ENCODE measurements around the gene MARCHF11. TPM values are rescaled to one million over a fixed set of nuclear protein-coding genes. Genes with fewer than 3 reads are reported as not detected.

MARCHF11 gene
- polyA plus RNA-seq, 1 donor, result not detected

- DNase-seq, result no peak
These were observed 129.8 kb downstream of the MARCHF11 start for GRCh38 chr5:16049761-16050160.

GRCh38 chr5:16048132-16048531, 131.5 kb downstream of the MARCHF11 start:
- DNase-seq, result no peak

DNA sequence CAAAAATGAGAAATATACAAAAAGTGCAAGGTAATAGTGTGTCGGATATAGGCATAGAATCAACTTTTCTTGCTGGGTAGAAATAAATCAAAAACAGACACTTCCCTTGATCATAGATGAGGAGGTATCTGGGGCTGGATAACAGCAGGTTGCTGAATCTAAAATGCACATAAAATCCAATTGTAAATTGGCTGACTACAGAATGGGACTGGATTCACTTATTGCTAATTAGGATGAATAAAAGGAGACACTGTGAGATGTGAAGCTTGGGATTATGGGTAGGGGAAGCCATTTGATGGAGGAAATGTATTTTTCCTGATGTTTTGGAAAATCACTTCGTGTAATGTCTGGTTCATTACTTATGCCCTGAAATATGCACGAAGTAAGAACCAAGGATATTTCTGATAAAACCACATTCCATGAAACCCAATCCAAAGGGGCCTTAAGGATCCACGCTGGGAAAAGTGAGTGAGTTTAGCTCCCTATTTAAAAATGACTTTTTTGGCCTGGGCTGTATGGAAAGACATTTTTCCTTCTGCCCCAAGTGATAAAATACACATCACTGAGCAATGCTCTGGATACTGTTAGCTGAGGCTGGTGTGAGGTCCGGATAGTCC, 136.1 kb downstream of the MARCHF11 start:
- no peak for DNase-seq

- no peak for DNase-seq
These were observed 142.3 kb downstream of the MARCHF11 start for GRCh38 chr5:16037121-16037845.

DNA sequence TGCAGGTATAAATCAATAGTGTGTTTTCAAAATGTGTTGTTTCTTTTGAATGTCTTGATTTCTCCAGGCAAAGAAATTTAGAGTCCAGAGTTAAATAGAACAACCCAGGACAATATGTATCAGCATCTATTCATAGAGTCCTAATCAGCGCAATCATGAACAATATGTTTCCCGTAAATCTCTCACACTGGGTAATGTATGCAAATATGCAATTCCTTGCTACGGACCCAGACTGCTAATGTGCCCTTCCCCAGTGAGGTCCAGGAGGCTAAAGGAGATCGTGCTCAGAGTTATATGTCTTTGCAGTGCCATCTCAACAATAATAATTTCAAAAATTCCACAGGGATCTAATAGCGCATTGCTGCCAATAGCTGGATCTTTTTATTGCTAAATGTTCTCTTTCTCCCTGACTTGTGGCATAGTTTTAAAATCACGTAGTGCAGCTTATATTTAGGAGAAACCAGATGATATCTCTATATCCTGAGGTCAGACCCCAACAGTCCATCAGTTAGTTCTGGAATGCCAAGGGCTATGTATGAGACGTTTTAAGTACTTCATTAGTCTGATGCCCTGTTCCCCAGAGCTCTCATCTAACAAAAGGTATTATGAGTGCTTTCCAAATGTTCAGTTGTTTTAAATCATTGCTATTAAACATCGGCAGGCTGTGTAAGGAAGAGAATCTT, 145.1 kb downstream of the MARCHF11 start:
- DNase-seq, result no peak

GRCh38 chr5:16033187-16033925, 146.2 kb downstream of the MARCHF11 start:
- DNase-seq, result no peak

- DNase-seq, result no peak
These were observed 150.9 kb downstream of the MARCHF11 start for GRCh38 chr5:16028708-16029107.

DNA sequence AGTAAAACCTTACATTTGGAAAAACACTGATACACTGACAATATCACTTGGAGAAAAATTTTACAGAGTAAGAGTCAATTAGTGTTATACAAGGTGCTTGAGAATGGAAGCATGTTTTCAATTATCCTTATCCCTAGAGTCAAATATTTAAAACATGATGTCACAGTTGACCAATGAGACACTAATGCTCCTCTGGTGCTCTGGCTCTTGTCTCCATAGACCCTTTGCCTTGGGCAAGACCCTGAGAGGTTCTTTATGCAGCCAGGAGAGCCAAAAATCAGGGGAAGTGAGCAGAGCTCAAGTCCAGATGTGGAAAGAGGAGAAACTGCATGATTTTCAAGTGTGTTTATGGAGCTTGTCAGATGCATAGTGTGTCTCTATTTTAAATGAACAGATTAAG, 153.9 kb downstream of the MARCHF11 start:
- no peak for DNase-seq

GRCh38 chr5:16018970-16019369, 160.6 kb downstream of the MARCHF11 start:
- no peak for DNase-seq

DNA sequence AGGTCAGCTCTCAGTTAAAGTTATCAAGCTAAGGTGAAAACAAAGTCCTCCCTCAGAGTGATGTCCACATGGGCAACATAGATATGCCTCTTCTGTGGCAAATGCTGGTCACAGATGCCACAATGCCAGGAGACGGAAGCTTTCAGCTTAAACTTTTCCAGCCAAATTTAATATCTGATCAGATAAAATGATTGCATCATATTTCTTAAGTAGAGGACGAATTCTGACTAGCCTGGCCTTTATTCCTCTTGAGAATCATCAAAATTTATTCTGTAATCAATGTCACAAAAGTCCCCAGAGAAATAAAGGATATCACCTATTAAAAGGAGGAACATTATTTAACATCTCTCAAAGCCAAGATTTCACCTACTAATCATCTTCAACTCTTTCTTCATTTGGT, 161.9 kb downstream of the MARCHF11 start:
- DNase-seq, result no peak
